NCI-H345 treated with DMSO at 0.1 percent for 48 hours (cell line): ENCODE data around the gene MRPL23.
"Not testable (repeated sequence)": the region's sequence is repeated elsewhere in the genome, so short reads cannot be mapped to it uniquely, and the experiment has no call there.

Source experiments
- DNase-seq: peaks from one replicate; lab custom pipeline; 2025; ENCODE audit not compliant: unreplicated experiment; lab: John Stamatoyannopoulos, UW

The MRPL23 gene

GRCh38 chr11:1932681-1933080 lies 14.5 kb upstream of the MRPL23 start:
- no peak for DNase-seq

- DNase-seq = no peak
These were observed 13.5 kb upstream of the MRPL23 start for GRCh38 chr11:1933416-1934334.

GRCh38 chr11:1934335-1935155 lies 12.6 kb upstream of the MRPL23 start:
- no peak for DNase-seq

GRCh38 chr11:1935156-1936071 lies 11.7 kb upstream of the MRPL23 start:
- DNase-seq = no peak

GRCh38 chr11:1936072-1936780 lies 10.9 kb upstream of the MRPL23 start:
- no peak for DNase-seq

- DNase-seq = no peak
These were observed 10.1 kb upstream of the MRPL23 start for GRCh38 chr11:1936781-1937615.

GRCh38 chr11:1937616-1938342 lies 9.4 kb upstream of the MRPL23 start:
- no peak for DNase-seq

- DNase-seq = no peak
These were observed 8.7 kb upstream of the MRPL23 start for GRCh38 chr11:1938343-1939005.

GRCh38 chr11:1939006-1939625 lies 8.0 kb upstream of the MRPL23 start:
- no peak for DNase-seq

- not testable (repeated sequence) for DNase-seq
These were observed 7.3 kb upstream of the MRPL23 start for GRCh38 chr11:1939788-1940187.

- DNase-seq = no peak
These were observed 4.4 kb upstream of the MRPL23 start for GRCh38 chr11:1942558-1943260.

- DNase-seq = no peak
These were observed 3.6 kb upstream of the MRPL23 start for GRCh38 chr11:1943576-1943975.

GRCh38 chr11:1943977-1944376 lies 3.2 kb upstream of the MRPL23 start:
- no peak for DNase-seq

- no peak for DNase-seq
These were observed 583 bp downstream of the MRPL23 start for GRCh38 chr11:1947592-1948237.

GRCh38 chr11:1948389-1948788 lies 1.3 kb downstream of the MRPL23 start:
- DNase-seq = no peak

GRCh38 chr11:1949302-1949701 lies 2.2 kb downstream of the MRPL23 start:
- DNase-seq = no peak

GRCh38 chr11:1949922-1950321 lies 2.8 kb downstream of the MRPL23 start:
- no peak for DNase-seq
